Ishikawa (cell line): ENCODE results near the gene JAKMIP3.

Source experiments
- CEBPB ChIP-seq: IDR thresholded peaks from 2 replicates; pipeline ENCODE4 v1.6.1; 2012
- CREB1 ChIP-seq: IDR thresholded peaks from 2 replicates; pipeline ENCODE4 v1.6.1; 2012; ENCODE audit warnings: low read depth
- EGR1 ChIP-seq: IDR thresholded peaks from 2 replicates; pipeline ENCODE4 v1.6.1; 2012
- EP300 ChIP-seq: IDR thresholded peaks from 2 replicates; pipeline ENCODE4 v1.6.1; 2012; ENCODE audit warnings: borderline replicate concordance
- FOXM1 ChIP-seq: IDR thresholded peaks from 2 replicates; pipeline ENCODE4 v1.6.1; 2012; ENCODE audit warnings: low read depth, borderline replicate concordance
- NFIC ChIP-seq: IDR thresholded peaks from 2 replicates; pipeline ENCODE4 v1.6.1; 2012
- RAD21 ChIP-seq: IDR thresholded peaks from 2 replicates; pipeline ENCODE4 v1.6.1; 2012; ENCODE audit warnings: low read depth
- TAF1 ChIP-seq: IDR thresholded peaks from 2 replicates; pipeline ENCODE4 v1.6.1; 2012; ENCODE audit warnings: low read depth, mild to moderate bottlenecking
- TCF12 ChIP-seq: IDR thresholded peaks from 2 replicates; pipeline ENCODE4 v1.6.1; 2012; ENCODE audit warnings: low read depth
- TEAD4 ChIP-seq: IDR thresholded peaks from 2 replicates; pipeline ENCODE4 v1.6.1; 2012
- YY1 ChIP-seq: IDR thresholded peaks from 2 replicates; pipeline ENCODE4 v1.6.1; 2012; ENCODE audit warnings: low read depth
- ZBTB7A ChIP-seq: IDR thresholded peaks from 2 replicates; pipeline ENCODE4 v1.6.1; 2012; ENCODE audit warnings: low read depth
- TF ChIP-seq, protein P1 (sequence below): IDR thresholded peaks from 2 replicates; pipeline ENCODE4 v1.6.1; 2012
- TF ChIP-seq, protein P2 (sequence below): IDR thresholded peaks from 2 replicates; pipeline ENCODE4 v1.6.1; 2012; ENCODE audit warnings: low read depth, mild to moderate bottlenecking
- TF ChIP-seq, protein P3 (sequence below): IDR thresholded peaks from 2 replicates; pipeline ENCODE4 v1.6.1; 2012

Gene JAKMIP3

DNA sequence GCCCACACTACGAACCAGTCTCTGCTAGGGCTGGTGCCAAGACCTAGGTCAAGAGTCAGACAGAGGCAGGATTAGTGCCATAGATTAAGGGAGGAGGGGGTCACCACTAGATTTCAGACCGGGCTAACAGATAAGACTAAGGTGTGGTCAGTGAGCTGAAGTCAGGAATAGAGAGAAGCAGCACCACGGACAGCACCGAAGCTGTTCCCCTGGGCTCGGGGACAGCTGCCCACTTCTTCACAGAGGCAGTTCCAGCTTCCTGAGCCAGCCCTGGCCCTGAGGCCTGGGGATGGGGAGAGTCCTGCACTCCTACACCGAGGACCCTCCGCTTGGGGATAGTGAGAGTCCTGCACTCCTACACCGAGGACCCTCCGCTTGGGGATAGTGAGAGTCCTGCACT is 11.2 kb upstream of the JAKMIP3 start:
- TF ChIP-seq CREB1 (no peak), TAF1 (no peak), NFIC (no peak), RAD21 (no peak)
- TF ChIP-seq, protein P1, sequence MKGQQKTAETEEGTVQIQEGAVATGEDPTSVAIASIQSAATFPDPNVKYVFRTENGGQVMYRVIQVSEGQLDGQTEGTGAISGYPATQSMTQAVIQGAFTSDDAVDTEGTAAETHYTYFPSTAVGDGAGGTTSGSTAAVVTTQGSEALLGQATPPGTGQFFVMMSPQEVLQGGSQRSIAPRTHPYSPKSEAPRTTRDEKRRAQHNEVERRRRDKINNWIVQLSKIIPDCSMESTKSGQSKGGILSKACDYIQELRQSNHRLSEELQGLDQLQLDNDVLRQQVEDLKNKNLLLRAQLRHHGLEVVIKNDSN: no peak
- TF ChIP-seq, protein P2, sequence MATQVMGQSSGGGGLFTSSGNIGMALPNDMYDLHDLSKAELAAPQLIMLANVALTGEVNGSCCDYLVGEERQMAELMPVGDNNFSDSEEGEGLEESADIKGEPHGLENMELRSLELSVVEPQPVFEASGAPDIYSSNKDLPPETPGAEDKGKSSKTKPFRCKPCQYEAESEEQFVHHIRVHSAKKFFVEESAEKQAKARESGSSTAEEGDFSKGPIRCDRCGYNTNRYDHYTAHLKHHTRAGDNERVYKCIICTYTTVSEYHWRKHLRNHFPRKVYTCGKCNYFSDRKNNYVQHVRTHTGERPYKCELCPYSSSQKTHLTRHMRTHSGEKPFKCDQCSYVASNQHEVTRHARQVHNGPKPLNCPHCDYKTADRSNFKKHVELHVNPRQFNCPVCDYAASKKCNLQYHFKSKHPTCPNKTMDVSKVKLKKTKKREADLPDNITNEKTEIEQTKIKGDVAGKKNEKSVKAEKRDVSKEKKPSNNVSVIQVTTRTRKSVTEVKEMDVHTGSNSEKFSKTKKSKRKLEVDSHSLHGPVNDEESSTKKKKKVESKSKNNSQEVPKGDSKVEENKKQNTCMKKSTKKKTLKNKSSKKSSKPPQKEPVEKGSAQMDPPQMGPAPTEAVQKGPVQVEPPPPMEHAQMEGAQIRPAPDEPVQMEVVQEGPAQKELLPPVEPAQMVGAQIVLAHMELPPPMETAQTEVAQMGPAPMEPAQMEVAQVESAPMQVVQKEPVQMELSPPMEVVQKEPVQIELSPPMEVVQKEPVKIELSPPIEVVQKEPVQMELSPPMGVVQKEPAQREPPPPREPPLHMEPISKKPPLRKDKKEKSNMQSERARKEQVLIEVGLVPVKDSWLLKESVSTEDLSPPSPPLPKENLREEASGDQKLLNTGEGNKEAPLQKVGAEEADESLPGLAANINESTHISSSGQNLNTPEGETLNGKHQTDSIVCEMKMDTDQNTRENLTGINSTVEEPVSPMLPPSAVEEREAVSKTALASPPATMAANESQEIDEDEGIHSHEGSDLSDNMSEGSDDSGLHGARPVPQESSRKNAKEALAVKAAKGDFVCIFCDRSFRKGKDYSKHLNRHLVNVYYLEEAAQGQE: peak; percentile 86

DNA sequence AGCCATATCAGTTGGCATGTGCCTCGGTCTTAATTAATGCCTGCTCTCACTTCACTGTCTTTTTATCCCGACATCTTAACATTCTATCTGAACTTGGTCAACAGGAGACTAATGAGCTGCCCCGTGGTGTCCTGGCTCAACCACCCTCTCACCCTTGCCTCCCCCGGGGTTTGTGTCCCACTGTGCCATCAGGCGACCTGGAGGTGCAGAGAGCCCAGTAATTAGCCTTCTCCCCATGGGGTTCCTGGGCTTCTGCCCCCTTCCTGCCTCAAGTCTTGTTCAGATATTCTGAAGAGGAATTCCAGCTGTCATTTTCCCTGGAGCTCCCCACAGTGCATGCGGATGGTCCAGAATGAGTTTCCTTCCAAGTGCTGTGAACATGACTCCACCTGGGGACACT is 10.1 kb upstream of the JAKMIP3 start:
- TF ChIP-seq, protein P1: no peak
- TF ChIP-seq YY1 (no peak), CREB1 (no peak), TAF1 (no peak), TCF12 (no peak), TEAD4 (no peak), NFIC (no peak), RAD21 (no peak), CEBPB (no peak), FOXM1 (no peak), ZBTB7A (no peak), EGR1 (no peak), EP300 (no peak)
- TF ChIP-seq, protein P3, sequence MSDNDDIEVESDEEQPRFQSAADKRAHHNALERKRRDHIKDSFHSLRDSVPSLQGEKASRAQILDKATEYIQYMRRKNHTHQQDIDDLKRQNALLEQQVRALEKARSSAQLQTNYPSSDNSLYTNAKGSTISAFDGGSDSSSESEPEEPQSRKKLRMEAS: no peak
- TF ChIP-seq, protein P2: no peak

DNA sequence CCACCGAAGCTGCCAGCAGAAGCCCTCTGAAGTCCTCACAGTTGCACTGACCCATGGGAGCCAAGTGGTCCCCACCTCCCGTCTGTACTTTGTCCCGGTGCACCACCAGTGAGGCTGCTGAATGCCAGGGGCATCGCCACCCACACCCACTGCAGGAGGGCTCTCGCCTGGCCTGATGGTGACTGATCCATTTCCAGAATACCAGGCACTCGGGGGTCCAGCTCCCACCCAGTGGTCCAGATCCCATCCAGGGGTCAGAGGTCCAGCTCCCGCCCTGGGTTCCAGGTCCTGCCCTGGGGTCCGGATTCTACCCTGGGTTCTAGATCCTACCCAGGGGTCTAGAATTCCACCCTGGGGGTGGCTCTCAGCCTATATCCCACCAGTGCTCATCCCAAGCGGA is 9.1 kb upstream of the JAKMIP3 start:
- TF ChIP-seq, protein P2: no peak
- TF ChIP-seq TCF12 (no peak), TEAD4 (no peak), CEBPB (no peak), YY1 (no peak), FOXM1 (no peak), CREB1 (no peak), EP300 (no peak), NFIC (no peak), ZBTB7A (no peak), RAD21 (no peak), TAF1 (no peak), EGR1 (no peak)
- TF ChIP-seq, protein P1: no peak
- TF ChIP-seq, protein P3: no peak

DNA sequence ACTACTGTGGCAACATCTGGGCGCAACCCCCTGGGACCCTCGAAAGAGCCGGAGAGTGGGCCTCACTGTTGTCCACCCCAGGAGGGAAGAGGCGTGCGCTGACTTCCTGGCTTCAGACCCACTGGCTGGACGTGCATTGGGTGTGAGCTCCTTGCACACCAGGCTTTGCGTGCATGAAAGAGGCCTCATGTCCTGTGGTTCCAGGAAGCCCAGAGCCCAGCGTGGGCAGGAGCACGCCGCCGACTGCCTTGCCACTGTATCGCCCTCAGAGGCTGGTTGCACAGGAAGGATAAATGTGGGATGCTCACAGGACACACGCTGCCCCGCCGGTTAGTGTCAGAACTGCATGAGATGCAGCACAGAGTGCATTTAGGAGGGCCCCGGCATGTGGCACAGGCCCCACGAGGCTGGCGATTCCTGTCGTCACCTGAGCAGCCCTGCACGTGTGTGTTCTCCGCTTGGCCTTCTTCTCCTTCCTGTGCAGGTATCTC is 8.5 kb upstream of the JAKMIP3 start:
- no peak for TF ChIP-seq EGR1
- TF ChIP-seq TAF1: no peak
- TF ChIP-seq, protein P2: no peak
- no peak for TF ChIP-seq YY1
- TF ChIP-seq, protein P3: no peak
- TF ChIP-seq RAD21: no peak
- no peak for TF ChIP-seq CREB1
- no peak for TF ChIP-seq TCF12
- TF ChIP-seq, protein P1: no peak
- no peak for TF ChIP-seq EP300
